Psoas muscle (tissue), 8 donors: ENCODE data around the gene SFN. TPM values are rescaled to one million over a fixed set of nuclear protein-coding genes. Genes with fewer than 3 reads are reported as not detected.
"Not testable (repeated sequence)": the region's sequence is repeated elsewhere in the genome, so short reads cannot be mapped to it uniquely, and the experiment has no call there.

Source experiments
- ATAC-seq, 4 donors: fragments of 200-7000 bp; cut with Tn5 transposase; one replicate each; pipeline ENCODE4 v1.9.1; 2020; ENCODE audit warnings: moderate library complexity in 3 of 4, mild to moderate bottlenecking in 2 of 4
- DNase-seq, 2 donors: peaks; one replicate each; pipeline ENCODE4 v3.0.0-alpha.2; 2020
- H3K27ac ChIP-seq: fragments of 200-600 bp; one replicate; pipeline ENCODE4 v1.8.0; 2022
- H3K27me3 ChIP-seq, 3 donors: fragments of 200-600 bp in 1 of 3; one replicate each; pipeline versions ENCODE4 v1.6.1 to v1.8.0; 2013 to 2022; ENCODE audit warnings: low read length in 2 of 3, mild to moderate bottlenecking in 2 of 3, moderate library complexity in 1 of 3; ENCODE audit not compliant: insufficient read depth in 3 of 3
- H3K36me3 ChIP-seq, 2 donors: fragments of 200-600 bp in 1 of 2; one replicate each; pipeline versions ENCODE4 v1.6.1 to v1.8.0; 2013 to 2022; ENCODE audit warnings: low read depth in 1 of 2, mild to moderate bottlenecking in 1 of 2, moderate library complexity in 1 of 2; ENCODE audit not compliant: insufficient read depth in 1 of 2
- H3K4me1 ChIP-seq: fragments of 200-600 bp; one replicate; pipeline ENCODE4 v1.8.0; 2022
- H3K4me3 ChIP-seq: fragments of 200-600 bp; one replicate; pipeline ENCODE4 v1.8.0; 2022; ENCODE audit warnings: mild to moderate bottlenecking
- H3K9me3 ChIP-seq: fragments of 200-600 bp; one replicate; pipeline ENCODE4 v1.8.0; 2022
- CTCF ChIP-seq: fragments of 200-600 bp; IDR thresholded peaks from one replicate; pipeline ENCODE4 v1.8.0; 2022; ENCODE audit warnings: antibody characterized with exemption
- WGBS, 3 donors: extraction: QIAGEN DNeasy Blood & Tissue Kit; methylation state at CpG; one replicate each; pipeline versions ENCODE4 v1.1.6 to v1.1.7; 2013; 5-methylcytosine and 5-hydroxymethylcytosine counted together
- intact Hi-C, 2 donors: fragments of 100-400 bp; cut with DNase I; formaldehyde crosslinking; loops; one replicate each; pipeline versions ENCODE4 v1.11.0 to v1.14.2; 2022
- polyA plus RNA-seq, 3 donors: library from polyadenylated mRNA; stranded (reverse); fragments of 200-250 nt; gene quantifications; one replicate each; pipeline ENCODE4 v1.2.3, GENCODE V29; 2013
- total RNA-seq, 4 donors: library from RNA; stranded (reverse); fragmentation: NEBNext Ultra II Directional in 2 of 4; extraction: Animal tissue kit (Norgen Biotek cat#: 25700) in 2 of 4; gene quantifications; one replicate each; pipeline versions ENCODE4 v1.2.1 to v1.2.4, GENCODE V29; 2021 to 2023
- donor health status: healthy with polysubstance abuse.
- donor health status: DM: no; HTN: no; CAD: no; lungs with moderate emphysema.
- donor health status: Bipolar disorder and iron deficiency.
- donor health status: healthy.
- donor health status: DM: yes; HTN: yes; CAD: no.
- donor health status: DM: no; HTN: no; CAD: no.
- donor health status: DM: no; HTN: no; CAD: no.
- donor health status: DM: yes; HTN: yes; CAD: no.

The SFN gene
- total and polyA plus RNA-seq, 7 donors: 0.05 to 26.7 (median 0.35) TPM

DNA sequence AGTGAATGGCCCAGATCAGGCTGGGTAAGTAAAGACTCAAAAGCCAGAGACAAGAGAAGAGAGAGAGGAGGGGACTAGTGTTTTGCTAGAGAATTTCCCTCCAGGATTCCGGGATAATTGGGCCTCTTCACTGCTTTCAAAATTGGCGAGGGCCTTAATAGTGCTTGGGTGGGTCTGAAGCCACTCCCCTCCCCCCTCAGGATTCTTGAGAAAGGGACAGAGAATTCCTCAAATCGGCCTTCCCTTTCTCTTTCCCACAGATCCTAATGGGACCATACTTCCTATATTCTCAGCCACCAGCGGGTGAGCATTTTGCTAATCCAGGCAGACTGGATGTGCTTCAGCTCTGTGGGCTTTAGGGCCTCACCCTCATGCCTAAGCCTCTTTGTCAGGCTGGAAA lies 11.9 kb downstream of the SFN start:
- Histone ChIP-seq H3K9me3 (no peaks in the 10 kb centered on the region), H3K27ac (no peak overlapping the region), H3K4me3 (no peak overlapping the region), H3K27me3 (no peaks in the 10 kb centered on the region), H3K36me3 (peaks cover 4 to 43% of the 10 kb centered on the region in 2 donors), H3K4me1 (no peaks in the 10 kb centered on the region)
- WGBS, 3 donors: 59 to 61% (median 61%) methylated on average over 4 of the region's 4 CpGs
- TF ChIP-seq CTCF: no peak
- intact Hi-C loops: loop anchor here (5.0 kb wide), 2 partner anchors 63 to 273 kb away; no protein-coding TSS in a partner anchor
- DNase-seq: no peak
- no peak for ATAC-seq

DNA sequence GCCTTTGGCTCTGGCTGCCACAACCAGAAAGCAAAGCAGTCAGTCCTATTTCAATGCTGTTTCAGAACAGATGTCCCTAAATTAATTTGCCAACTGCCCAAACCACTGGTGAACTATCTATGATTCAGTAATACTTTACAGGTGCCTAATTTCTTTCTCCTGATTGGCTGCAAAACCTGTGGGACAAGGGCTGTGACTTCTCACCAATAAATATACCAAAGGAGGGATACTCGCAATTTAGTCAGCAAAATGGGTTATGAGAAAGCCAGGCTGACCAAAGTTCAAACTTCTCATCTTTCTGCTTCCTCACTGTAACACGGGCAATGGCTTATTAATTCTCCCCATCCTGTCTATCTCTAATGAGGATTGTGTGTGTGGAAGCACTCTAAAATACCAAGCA lies 14.4 kb downstream of the SFN start:
- H3K27ac ChIP-seq: no peak overlapping the region
- no peak for DNase-seq
- no peak overlapping the region for H3K4me3 ChIP-seq
- WGBS, 3 donors: 59 to 73% (median 65%) methylated on average over 2 of the region's 2 CpGs
- intact Hi-C loops: loop anchor here (5.0 kb wide), 2 partner anchors 65 to 275 kb away; no protein-coding TSS in a partner anchor
- H3K27me3 ChIP-seq: no peaks in the 10 kb centered on the region
- no peak for TF ChIP-seq CTCF
- H3K36me3 ChIP-seq: peaks cover 12 to 67% of the 10 kb centered on the region in 2 donors
- H3K9me3 ChIP-seq: no peaks in the 10 kb centered on the region
- H3K4me1 ChIP-seq: no peaks in the 10 kb centered on the region
- ATAC-seq: peak in 1 of 4 donors; percentile 9

DNA sequence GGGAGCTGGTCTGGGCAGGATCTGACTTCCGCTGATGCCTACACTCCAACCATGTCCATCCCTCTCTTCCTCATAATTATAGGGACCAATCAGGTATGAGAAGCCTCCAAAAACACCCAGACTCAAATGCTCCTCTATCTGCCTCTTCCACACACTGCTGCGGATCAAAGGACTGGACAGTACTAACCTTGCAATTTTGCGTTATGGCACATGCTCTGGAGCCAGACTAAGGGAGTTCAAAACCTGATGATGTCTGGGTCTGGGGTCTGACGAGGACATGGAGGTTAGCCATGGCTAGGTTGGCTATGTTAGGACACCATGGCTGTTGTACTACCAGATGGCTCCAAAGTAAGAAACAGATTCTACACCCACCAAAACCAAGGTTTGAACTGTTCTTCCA lies 16.8 kb downstream of the SFN start:
- DNase-seq (no peak), ATAC-seq (no peak)
- intact Hi-C loops: loop anchor here (1.0 to 5.0 kb wide), 4 partner anchors 26 to 277 kb away; no protein-coding TSS in a partner anchor
- no peak overlapping the region for H3K4me3 ChIP-seq
- no peak overlapping the region for H3K27ac ChIP-seq
- WGBS, 3 donors: 89 to 94% (median 92%) methylated on average over 4 of the region's 4 CpGs
- no peaks in the 10 kb centered on the region for H3K4me1 ChIP-seq
- peaks cover 22 to 92% of the 10 kb centered on the region in 2 donors for H3K36me3 ChIP-seq
- no peaks in the 10 kb centered on the region for H3K9me3 ChIP-seq
- H3K27me3 ChIP-seq: no peaks in the 10 kb centered on the region
- no peak for TF ChIP-seq CTCF

- peaks cover 27 to 97% of the 10 kb centered on the region in 2 donors for H3K36me3 ChIP-seq
- H3K4me3 ChIP-seq, H3K9me3 ChIP-seq, H3K27ac ChIP-seq, DNase-seq, H3K4me1 ChIP-seq, H3K27me3 ChIP-seq, intact Hi-C loops, ATAC-seq: not testable (repeated sequence)
- WGBS, 3 donors: 85 to 91% (median 88%) methylated on average over 6 of the region's 6 CpGs
Measured at GRCh38 chr1:26881611-26882010, 18.7 kb downstream of the SFN start.

DNA sequence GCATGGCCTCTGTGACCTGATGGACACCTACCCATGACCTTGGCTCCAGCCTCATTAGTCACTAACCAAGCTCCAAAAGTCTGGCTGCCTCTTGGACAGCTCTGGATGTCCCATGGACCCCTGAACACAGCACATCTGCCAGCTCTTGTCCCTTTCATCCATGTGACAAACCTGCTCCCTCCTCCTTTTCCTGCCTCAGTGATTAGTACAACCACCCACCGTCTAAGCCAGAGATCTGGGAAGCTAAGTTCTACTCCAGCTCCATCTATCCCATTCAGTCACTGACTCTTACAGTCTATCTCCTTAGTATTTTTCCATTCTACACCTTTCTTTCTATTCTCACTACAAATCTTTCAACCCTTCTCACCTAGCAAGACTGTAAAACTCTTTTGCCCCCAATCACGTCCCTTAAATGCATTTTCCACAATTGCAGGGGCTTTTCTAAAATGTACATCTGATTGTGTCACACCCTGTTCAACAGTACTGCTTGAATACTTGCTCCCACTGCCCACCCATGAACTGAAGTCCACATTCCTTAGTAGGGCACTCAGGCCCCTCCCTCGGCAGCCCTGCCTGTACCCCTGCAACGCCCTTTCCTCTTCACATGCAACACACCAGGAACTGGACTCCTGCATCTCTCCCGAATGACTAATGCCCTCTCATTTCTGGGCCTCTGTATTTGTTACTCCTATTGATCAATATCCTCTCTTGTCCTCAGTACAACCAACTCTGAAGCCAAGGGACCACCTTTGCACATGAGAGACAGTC lies 19.9 kb downstream of the SFN start:
- no peak overlapping the region for H3K4me3 ChIP-seq

More for the DNA sequence above, 19.9 kb downstream of the SFN start:
- peaks cover 24 to 99% of the 10 kb centered on the region in 2 donors for H3K36me3 ChIP-seq
- no peak overlapping the region for H3K27ac ChIP-seq
- intact Hi-C loops: no loop called here
- ATAC-seq: no peak
- H3K9me3 ChIP-seq: no peaks in the 10 kb centered on the region
- 88 to 90% (median 89%) methylated on average over 5 of the region's 5 CpGs for WGBS, 3 donors
- no peaks in the 10 kb centered on the region for H3K4me1 ChIP-seq
- no peaks in the 10 kb centered on the region for H3K27me3 ChIP-seq
- no peak for TF ChIP-seq CTCF
- no peak for DNase-seq
